K562 (cell line): ENCODE data around the gene PHETA1. TPM values are rescaled to one million over a fixed set of nuclear protein-coding genes. Genes with fewer than 3 reads are reported as not detected.

Experiments
- ATAC-seq: fragments of 200-7000 bp; cut with Tn5 transposase; 3 replicates; pipeline ENCODE4 v1.9.1; 2020; ENCODE audit warnings: moderate library complexity
- BruUV-seq: library from RNA; stranded (reverse); fragments of 400-500 nt; replicated peaks from 2 replicates; lab custom pipeline; 2021; lab: Mats Ljungman, UMichigan
- CTCF ChIA-PET: fragments of 300-600 bp; formaldehyde crosslinking; extraction: SDS; loops from one replicate; lab custom pipeline; 2021; ENCODE audit warnings: low intra/inter-chr PET ratio; lab: Yijun Ruan, JAX
- POLR2A ChIA-PET: fragments of 300-600, 350-650 bp; sonication (Branson Sonifier 250); formaldehyde crosslinking; extraction: SDS; loops from one replicate; lab custom pipeline; 2021; ENCODE audit warnings: antibody characterized with exemption, inconsistent platforms; lab: Yijun Ruan, JAX
- DNase-seq, 4 experiments: peaks; one replicate each; pipeline versions ENCODE4 v3.0.0 to v3.0.0-alpha.2; 2011 to 2018; ENCODE audit warnings: low spot score in 3 of 4, mixed read lengths in 3 of 4; ENCODE audit errors: extremely low read depth in 1 of 4
- FAIRE-seq: peaks from 2 replicates; lab custom pipeline; 2011; peaks lifted over from hg19 to GRCh38; lab: Jason Lieb, UNC
- H2AFZ ChIP-seq: 2 replicates; pipeline ENCODE4 v1.6.0; 2011; ENCODE audit warnings: low read depth, low read length, control low read depth, inconsistent platforms
- H3K27ac ChIP-seq: fragments of 200-600 bp; 3 replicates; pipeline ENCODE4 v1.8.0; 2011; ENCODE audit warnings: low read depth, mild to moderate bottlenecking, control low read depth, inconsistent platforms, low read length, moderate library complexity, mixed read lengths; ENCODE audit errors: extremely low read depth
- H3K27me3 ChIP-seq, 2 experiments: fragments of 300-600 bp in 1 of 2; 2 replicates in 1 of 2; 3 replicates in 1 of 2; pipeline versions ENCODE4 v1.6.0 to v1.8.0; 2011; ENCODE audit warnings: inconsistent platforms in 2 of 2, low read length in 2 of 2, mild to moderate bottlenecking in 1 of 2, mixed read lengths in 1 of 2, moderate library complexity in 1 of 2; ENCODE audit not compliant: control insufficient read depth in 2 of 2, insufficient read depth in 2 of 2
- H3K36me3 ChIP-seq: fragments of 300-600 bp; 3 replicates; pipeline ENCODE4 v1.8.0; 2011; ENCODE audit warnings: mild to moderate bottlenecking, low read length, inconsistent platforms; ENCODE audit not compliant: control insufficient read depth, insufficient read depth
- H3K4me1 ChIP-seq, 2 experiments: fragments of 200-600 bp in 1 of 2; replicated peaks in 1 of 2; 2 replicates in 1 of 2; 3 replicates in 1 of 2; pipeline versions ENCODE4 v1.5.1 to v1.8.0; 2011; ENCODE audit warnings: inconsistent platforms in 2 of 2, low read length in 2 of 2, mild to moderate bottlenecking in 1 of 2, mixed read lengths in 1 of 2, moderate library complexity in 1 of 2; ENCODE audit not compliant: control insufficient read depth in 2 of 2, insufficient read depth in 2 of 2
- H3K4me2 ChIP-seq: 2 replicates; pipeline ENCODE4 v1.6.1; 2011; ENCODE audit warnings: low read length, control low read depth, inconsistent platforms, mixed read lengths; ENCODE audit not compliant: insufficient read depth
- H3K4me3 ChIP-seq: fragments of 200-600 bp; sonication (generic), shearing (Covaris generic); 2 replicates; pipeline ENCODE4 v1.5.1; 2016; ENCODE audit warnings: control low read depth, inconsistent platforms
- H3K79me2 ChIP-seq: fragments of 200-600 bp; 3 replicates; pipeline ENCODE4 v1.8.0; 2011; ENCODE audit warnings: low read length, inconsistent platforms; ENCODE audit not compliant: control insufficient read depth, insufficient read depth
- H3K9ac ChIP-seq, 2 experiments: 2 replicates each; pipeline versions ENCODE4 v1.6.0 to v1.6.1; 2011; ENCODE audit warnings: low read depth in 2 of 2, low read length in 2 of 2, control low read depth in 1 of 2, inconsistent platforms in 1 of 2, mild to moderate bottlenecking in 1 of 2, mixed read lengths in 1 of 2; ENCODE audit not compliant: insufficient read depth in 1 of 2
- H3K9me1 ChIP-seq: one replicate; pipeline ENCODE4 v1.6.0; 2011; ENCODE audit warnings: inconsistent platforms, mild to moderate bottlenecking, low read length, moderate library complexity; ENCODE audit not compliant: control insufficient read depth, insufficient read depth
- H3K9me3 ChIP-seq: replicated peaks from 2 replicates; pipeline ENCODE4 v1.5.1; 2011; ENCODE audit warnings: low read depth, low read length, inconsistent platforms; ENCODE audit not compliant: control insufficient read depth, insufficient read depth
- H4K20me1 ChIP-seq: replicated peaks from 2 replicates; pipeline ENCODE4 v1.6.1; 2011; ENCODE audit warnings: low read length, inconsistent platforms, mixed read lengths; ENCODE audit not compliant: control insufficient read depth, insufficient read depth
- ADNP ChIP-seq: fragments of 200-800 bp; sonication (Bioruptor generic); IDR thresholded peaks from 2 replicates; pipeline ENCODE4 v1.6.1; 2016; ENCODE audit warnings: missing genetic modification characterization, missing compliant biosample characterization
- ARID1B ChIP-seq: fragments of 450-650 bp; IDR thresholded peaks from 2 replicates; pipeline ENCODE4 v1.6.1; 2016; ENCODE audit warnings: antibody characterized with exemption, mild to moderate bottlenecking, inconsistent platforms
- CEBPB ChIP-seq: fragments of 450-650 bp; IDR thresholded peaks from 2 replicates; pipeline ENCODE4 v1.6.1; 2016; ENCODE audit warnings: missing genetic modification characterization, missing compliant biosample characterization
- DPF2 ChIP-seq: fragments of 450-650 bp; IDR thresholded peaks from 2 replicates; pipeline ENCODE4 v1.6.1; 2016
- HNRNPH1 ChIP-seq: fragments of 200-400 bp; formaldehyde crosslinking; optimal IDR thresholded peaks from 2 replicates; pipeline ENCODE3; 2017; ENCODE audit warnings: low read depth, mild to moderate bottlenecking, low read length, moderate library complexity
- ILK ChIP-seq: fragments of 450-650 bp; IDR thresholded peaks from 2 replicates; pipeline ENCODE4 v1.6.1; 2016; ENCODE audit warnings: missing genetic modification characterization, low read depth, mild to moderate bottlenecking, missing compliant biosample characterization, moderate library complexity, borderline replicate concordance
- LEF1 ChIP-seq: fragments of 450-650 bp; IDR thresholded peaks from 2 replicates; pipeline ENCODE4 v1.6.1; 2016; ENCODE audit warnings: mild to moderate bottlenecking
- NCOA6 ChIP-seq: fragments of 450-650 bp; IDR thresholded peaks from 2 replicates; pipeline ENCODE4 v1.6.1; 2017; ENCODE audit warnings: mild to moderate bottlenecking
- PHF8 ChIP-seq: fragments of 200-600 bp; sonication (generic); IDR thresholded peaks from 2 replicates; pipeline ENCODE4 v1.6.1; 2012; ENCODE audit warnings: mixed run types, mild to moderate bottlenecking, inconsistent platforms, low read length, moderate library complexity, borderline replicate concordance
- TRIM24 ChIP-seq, 2 experiments: fragments of 450-650 bp; IDR thresholded peaks; 2 replicates each; pipeline ENCODE4 v1.6.1; 2016
- ZNF444 ChIP-seq: fragments of 250-450 bp; sonication (Bioruptor Pico); IDR thresholded peaks from 2 replicates; pipeline ENCODE4 v1.4.0; 2020; ENCODE audit warnings: mild to moderate bottlenecking, moderate library complexity
- ZNF449 ChIP-seq: fragments of 250-450 bp; sonication (Bioruptor Pico); IDR thresholded peaks from 2 replicates; pipeline ENCODE4 v1.8.0; 2022; ENCODE audit warnings: moderate library complexity, mild to moderate bottlenecking, inconsistent platforms
- ZNF561 ChIP-seq: fragments of 450-650 bp; formaldehyde crosslinking; conservative IDR thresholded peaks from 2 replicates; pipeline ENCODE4 v1.4.0; 2020; ENCODE audit warnings: mild to moderate bottlenecking, moderate library complexity
- ZNF707 ChIP-seq: fragments of 250-450 bp; sonication (Bioruptor Pico); conservative IDR thresholded peaks from 2 replicates; pipeline ENCODE4 v1.8.0; 2022; ENCODE audit warnings: inconsistent platforms, mild to moderate bottlenecking, moderate library complexity
- WGBS: fragments of 100-300 bp; shearing (Covaris generic); methylation state at CpG from one replicate; pipeline ENCODE4 v1.1.6; 2016; ENCODE audit warnings: low coverage, mixed read lengths; ENCODE audit not compliant: insufficient coverage; ENCODE audit errors: missing lambda C conversion rate; 5-methylcytosine and 5-hydroxymethylcytosine counted together
- in situ Hi-C: fragments of 300-500 bp; cut with MboI; formaldehyde crosslinking; loops from 4 replicates; pipeline ENCODE4 v1.15.0; 2018; ENCODE audit warnings: inconsistent platforms, mixed read lengths
- intact Hi-C: fragments of 100-400 bp; cut with micrococcal nuclease; formaldehyde crosslinking; loops from 2 replicates; pipeline ENCODE4 v1.14.2; 2022
- polyA plus RNA-seq, 8 experiments: library from polyadenylated mRNA; depleted of rRNA in 4 of 8; stranded (reverse) in 5 of 8; unstranded in 3 of 8; fragments of >200 nt; fragmentation: Nextera tagmentation in 2 of 8; fragmentation: Illumina TruSeq in 1 of 8; extraction: Ambion mirVana in 2 of 8; extraction: Trizol in 1 of 8; gene quantifications; 2 replicates each; pipeline versions ENCODE4 v1.2.1 to v1.2.3, GENCODE V29; 2011 to 2014; ENCODE audit warnings: inconsistent platforms in 1 of 8, missing spikeins in 1 of 8
- total RNA-seq, 7 experiments: library from RNA; depleted of rRNA in 6 of 7; stranded (reverse); fragments of >200 nt in 6 of 7; fragmentation: Illumina TruSeq in 2 of 7; extraction: Trizol in 2 of 7; gene quantifications; 2 replicates each; pipeline versions ENCODE4 v1.2.1 to v1.2.3, GENCODE V29; 2011 to 2021; ENCODE audit warnings: low replicate concordance in 1 of 7
- TF ChIP-seq, protein P1 (sequence below), 2 experiments: IDR thresholded peaks; 2 replicates each; pipeline ENCODE4 v1.6.1; 2011; ENCODE audit warnings: borderline replicate concordance in 1 of 2, control low read depth in 1 of 2, low read depth in 1 of 2, low read length in 1 of 2, mild to moderate bottlenecking in 1 of 2, mixed read lengths in 1 of 2, moderate library complexity in 1 of 2; ENCODE audit not compliant: insufficient read depth in 1 of 2, insufficient read length in 1 of 2, poor library complexity in 1 of 2, severe bottlenecking in 1 of 2; ENCODE audit errors: extremely low read depth in 1 of 2
- TF ChIP-seq, protein P2 (sequence below): sonication (generic); formaldehyde crosslinking; IDR thresholded peaks from 2 replicates; pipeline ENCODE4 v1.9.0; 2022; ENCODE audit warnings: mild to moderate bottlenecking, missing genetic modification reagents
- TF ChIP-seq, protein P3 (sequence below): fragments of 450-650 bp; IDR thresholded peaks from 2 replicates; pipeline ENCODE4 v1.6.1; 2016; ENCODE audit warnings: missing biosample characterization, missing genetic modification characterization

The PHETA1 gene
- total and polyA plus RNA-seq, 9 of the 15 experiments (the other 6 are each of a cell fraction or from before 2014, with no cell fraction given) = 0.03 to 12.4 (median 3.0) TPM

DNA sequence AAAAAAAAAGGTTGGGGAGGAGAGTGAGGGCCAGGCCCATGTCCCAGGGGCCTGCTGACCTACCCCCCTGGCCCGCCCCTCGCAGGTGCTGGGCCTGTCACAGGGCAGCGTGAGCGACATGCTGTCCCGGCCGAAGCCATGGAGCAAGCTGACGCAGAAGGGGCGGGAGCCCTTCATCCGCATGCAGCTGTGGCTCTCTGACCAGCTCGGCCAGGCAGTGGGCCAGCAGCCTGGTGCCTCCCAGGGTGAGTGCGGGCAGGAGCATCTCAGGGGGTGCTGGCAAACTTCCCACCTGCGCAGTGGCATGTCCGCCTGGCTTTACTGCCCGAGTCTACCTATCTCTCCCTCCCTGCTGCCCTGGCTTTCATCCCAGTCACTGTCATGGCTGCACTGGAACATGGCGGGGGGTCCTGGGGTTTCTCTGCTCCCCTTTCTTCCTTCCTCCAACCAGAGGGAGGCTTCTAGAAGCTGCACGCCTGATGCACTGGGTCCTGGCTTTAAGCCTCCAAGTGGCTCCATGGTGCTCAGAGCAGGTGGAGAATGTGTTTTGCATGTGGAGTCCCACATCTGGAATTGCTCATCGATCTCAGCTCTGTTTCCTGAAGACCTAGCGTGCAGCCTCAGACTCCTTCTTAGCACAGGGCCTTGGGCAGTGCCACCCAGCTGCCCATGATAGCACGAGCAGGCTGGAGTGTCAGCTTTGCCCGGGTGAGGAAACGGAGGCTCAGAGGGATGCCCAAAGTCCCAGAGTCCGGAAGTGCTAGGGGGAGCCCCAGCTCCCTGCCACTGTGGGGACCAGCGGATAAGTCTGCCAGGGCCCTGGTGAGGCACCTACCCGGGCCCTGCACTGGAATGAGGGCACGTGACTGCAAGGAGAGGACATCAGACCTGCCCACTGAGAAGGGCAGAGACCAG, 46.3 kb downstream of the PHETA1 start:
- Histone ChIP-seq H3K4me1 (peaks cover 0 to 21% of the 10 kb centered on the region in 2 experiments; a peak in 3 of 5 replicates), H3K79me2 (no peaks in the 10 kb centered on the region), H3K9me3 (no peaks in the 10 kb centered on the region), H3K9ac (no peak overlapping the region; a peak in 1 of 4 replicates)
- intact Hi-C loops (no loop called here), in situ Hi-C loops (no loop called here)
- DNase-seq = no peak
- ChIA-PET POLR2A (interaction anchor here (0.6 to 1.0 kb wide), 3 partner anchors 39 to 881 kb away, joined by 3 read pairs; no protein-coding TSS in a partner anchor), CTCF (interaction anchor here (0.6 kb wide), 1 partner anchor 19 kb away, joined by 3 read pairs; no protein-coding TSS in a partner anchor)
- no peak for FAIRE-seq
- TF ChIP-seq ILK (tag) = no peak
- no peak for TF ChIP-seq ZNF561
- TF ChIP-seq, protein P1, sequence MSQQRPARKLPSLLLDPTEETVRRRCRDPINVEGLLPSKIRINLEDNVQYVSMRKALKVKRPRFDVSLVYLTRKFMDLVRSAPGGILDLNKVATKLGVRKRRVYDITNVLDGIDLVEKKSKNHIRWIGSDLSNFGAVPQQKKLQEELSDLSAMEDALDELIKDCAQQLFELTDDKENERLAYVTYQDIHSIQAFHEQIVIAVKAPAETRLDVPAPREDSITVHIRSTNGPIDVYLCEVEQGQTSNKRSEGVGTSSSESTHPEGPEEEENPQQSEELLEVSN (IDR thresholded peaks at IDR 0.05; ENCODE audit: borderline replicate concordance in 1 of 2, extremely low read depth in 1 of 2, insufficient read depth in 1 of 2, insufficient read length in 1 of 2, low read depth in 1 of 2, low read length in 1 of 2, poor library complexity in 1 of 2, severe bottlenecking in 1 of 2) = peak in 1 of 2 experiments; percentile 41
- TF ChIP-seq LEF1 = no peak
- no peak for TF ChIP-seq ZNF449 (CRISPR knock-in tag)
- TF ChIP-seq, protein P2, sequence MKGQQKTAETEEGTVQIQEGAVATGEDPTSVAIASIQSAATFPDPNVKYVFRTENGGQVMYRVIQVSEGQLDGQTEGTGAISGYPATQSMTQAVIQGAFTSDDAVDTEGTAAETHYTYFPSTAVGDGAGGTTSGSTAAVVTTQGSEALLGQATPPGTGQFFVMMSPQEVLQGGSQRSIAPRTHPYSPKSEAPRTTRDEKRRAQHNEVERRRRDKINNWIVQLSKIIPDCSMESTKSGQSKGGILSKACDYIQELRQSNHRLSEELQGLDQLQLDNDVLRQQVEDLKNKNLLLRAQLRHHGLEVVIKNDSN (CRISPR knock-in tag) = peak; percentile 51
- TF ChIP-seq ARID1B = no peak
- no peak for TF ChIP-seq TRIM24 (IDR thresholded peaks at IDR 0.05)
- TF ChIP-seq PHF8 = no peak
- TF ChIP-seq CEBPB (tag) = no peak
- TF ChIP-seq, protein P3, sequence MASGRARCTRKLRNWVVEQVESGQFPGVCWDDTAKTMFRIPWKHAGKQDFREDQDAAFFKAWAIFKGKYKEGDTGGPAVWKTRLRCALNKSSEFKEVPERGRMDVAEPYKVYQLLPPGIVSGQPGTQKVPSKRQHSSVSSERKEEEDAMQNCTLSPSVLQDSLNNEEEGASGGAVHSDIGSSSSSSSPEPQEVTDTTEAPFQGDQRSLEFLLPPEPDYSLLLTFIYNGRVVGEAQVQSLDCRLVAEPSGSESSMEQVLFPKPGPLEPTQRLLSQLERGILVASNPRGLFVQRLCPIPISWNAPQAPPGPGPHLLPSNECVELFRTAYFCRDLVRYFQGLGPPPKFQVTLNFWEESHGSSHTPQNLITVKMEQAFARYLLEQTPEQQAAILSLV = no peak
- TF ChIP-seq ZNF444 (CRISPR knock-in tag) = no peak
- no peak for TF ChIP-seq ADNP (tag)
- no peak for TF ChIP-seq ZNF707 (CRISPR knock-in tag)
- TF ChIP-seq HNRNPH1 = no peak
- TF ChIP-seq DPF2 = no peak
- no peak for TF ChIP-seq NCOA6
- TF ChIP-seq, all 486 proteins: peak for 2
- peak; percentile 30; the same call in 2 of the 3 replicates for ATAC-seq
- BruUV-seq = no TSS peak
- Histone ChIP-seq H4K20me1 (no peaks in the 10 kb centered on the region), H3K4me2 (no peak overlapping the region), H2AFZ (no peak overlapping the region), H3K4me3 (no peak overlapping the region), H3K9me1 (no peaks in the 10 kb centered on the region), H3K36me3 (no peaks in the 10 kb centered on the region), H3K27ac (no peak overlapping the region), H3K27me3 (peaks cover 23 to 53% of the 10 kb centered on the region in 2 experiments; a peak in 4 of 5 replicates)
- 4% methylated on average over 24 of the region's 25 CpGs for WGBS
